Parathyroid adenoma (tissue), 2 donors: Measurements from ENCODE around the gene SH3GL2.

Source experiments
- H2AFZ ChIP-seq: fragments of 300-600 bp; sonication (generic); one replicate; pipeline ENCODE4 v1.7.0; 2017; ENCODE audit warnings: antibody characterized with exemption, mild to moderate bottlenecking
- H3K27ac ChIP-seq: fragments of 300-600 bp; sonication (generic); one replicate; pipeline ENCODE4 v1.7.0; 2017
- H3K27me3 ChIP-seq: fragments of 300-600 bp; sonication (generic); one replicate; pipeline ENCODE4 v1.7.0; 2017; ENCODE audit warnings: low read length; ENCODE audit not compliant: control insufficient read depth, insufficient read depth
- H3K36me3 ChIP-seq: fragments of 300-600 bp; sonication (generic); one replicate; pipeline ENCODE4 v1.7.0; 2017; ENCODE audit warnings: low read length; ENCODE audit not compliant: control insufficient read depth, insufficient read depth
- H3K4me1 ChIP-seq: fragments of 300-600 bp; sonication (generic); one replicate; pipeline ENCODE4 v1.7.0; 2017; ENCODE audit warnings: control low read depth
- H3K4me2 ChIP-seq: fragments of 300-600 bp; sonication (generic); one replicate; pipeline ENCODE4 v1.7.0; 2017; ENCODE audit warnings: low read length
- H3K4me3 ChIP-seq: fragments of 300-600 bp; sonication (generic); one replicate; pipeline ENCODE4 v1.7.0; 2017; ENCODE audit warnings: low read depth, low read length
- H3K79me2 ChIP-seq: fragments of 300-600 bp; sonication (generic); one replicate; pipeline ENCODE4 v1.7.0; 2017; ENCODE audit warnings: control low read depth
- H3K9ac ChIP-seq: fragments of 300-600 bp; sonication (generic); one replicate; pipeline ENCODE4 v1.7.0; 2017; ENCODE audit warnings: mild to moderate bottlenecking
- H3K9me3 ChIP-seq: fragments of 300-600 bp; sonication (generic); one replicate; pipeline ENCODE4 v1.7.0; 2017; ENCODE audit warnings: low read length; ENCODE audit not compliant: control insufficient read depth
- CTCF ChIP-seq: fragments of 300-600 bp; sonication (generic); IDR thresholded peaks from one replicate; pipeline ENCODE4 v1.7.0; 2017; ENCODE audit warnings: antibody characterized with exemption, mild to moderate bottlenecking
- donor health status: primary hyperparathyroidism.

SH3GL2 gene

GRCh38 chr9:17588395-17588794 lies 9.5 kb downstream of the SH3GL2 start:
- Histone ChIP-seq H3K4me2 (no peak overlapping the region), H3K27ac (no peak overlapping the region), H3K9me3 (no peaks in the 10 kb centered on the region), H3K4me1 (no peaks in the 10 kb centered on the region), H3K27me3 (no peaks in the 10 kb centered on the region), H2AFZ (no peak overlapping the region), H3K4me3 (no peak overlapping the region), H3K79me2 (no peaks in the 10 kb centered on the region), H3K36me3 (no peaks in the 10 kb centered on the region), H3K9ac (no peak overlapping the region)
- TF ChIP-seq CTCF: no peak

- H3K9me3 ChIP-seq: no peaks in the 10 kb centered on the region
- H3K79me2 ChIP-seq: no peaks in the 10 kb centered on the region
- no peak overlapping the region for H3K4me3 ChIP-seq
- no peak overlapping the region for H3K27ac ChIP-seq
- no peak overlapping the region for H2AFZ ChIP-seq
- no peaks in the 10 kb centered on the region for H3K27me3 ChIP-seq
- H3K4me2 ChIP-seq: no peak overlapping the region
- H3K36me3 ChIP-seq: no peaks in the 10 kb centered on the region
- H3K9ac ChIP-seq: no peak overlapping the region
- TF ChIP-seq CTCF: no peak
- no peaks in the 10 kb centered on the region for H3K4me1 ChIP-seq
These were observed 10.1 kb downstream of the SH3GL2 start for GRCh38 chr9:17588941-17589340.

GRCh38 chr9:17589771-17590170 lies 10.9 kb downstream of the SH3GL2 start:
- Histone ChIP-seq H3K27me3 (no peaks in the 10 kb centered on the region), H3K36me3 (no peaks in the 10 kb centered on the region), H3K79me2 (no peaks in the 10 kb centered on the region), H2AFZ (no peak overlapping the region), H3K9me3 (no peaks in the 10 kb centered on the region), H3K27ac (no peak overlapping the region), H3K4me1 (no peaks in the 10 kb centered on the region), H3K9ac (no peak overlapping the region), H3K4me3 (no peak overlapping the region), H3K4me2 (no peak overlapping the region)
- TF ChIP-seq CTCF: no peak

GRCh38 chr9:17594961-17595360 lies 16.1 kb downstream of the SH3GL2 start:
- Histone ChIP-seq H3K4me1 (no peaks in the 10 kb centered on the region), H3K4me3 (no peak overlapping the region), H2AFZ (no peak overlapping the region), H3K27me3 (no peaks in the 10 kb centered on the region), H3K27ac (no peak overlapping the region), H3K4me2 (no peak overlapping the region), H3K9me3 (no peaks in the 10 kb centered on the region), H3K79me2 (no peaks in the 10 kb centered on the region), H3K36me3 (no peaks in the 10 kb centered on the region), H3K9ac (no peak overlapping the region)
- no peak for TF ChIP-seq CTCF

- Histone ChIP-seq H3K27me3 (no peaks in the 10 kb centered on the region), H3K36me3 (no peaks in the 10 kb centered on the region), H3K79me2 (no peaks in the 10 kb centered on the region), H2AFZ (no peak overlapping the region), H3K4me3 (no peak overlapping the region), H3K9me3 (no peaks in the 10 kb centered on the region), H3K4me1 (no peaks in the 10 kb centered on the region), H3K4me2 (no peak overlapping the region), H3K9ac (no peak overlapping the region), H3K27ac (no peak overlapping the region)
- no peak for TF ChIP-seq CTCF
These were observed 19.1 kb downstream of the SH3GL2 start for GRCh38 chr9:17597977-17598376.
